CD4-positive, alpha-beta T cell treated with Interleukin-6 at 100 ng/mL for 8 hours (primary cell): ENCODE measurements around the gene RGS16.

ENCODE experiments used
- DNase-seq: peaks from one replicate; pipeline ENCODE4 v3.0.0-alpha.2; 2020; ENCODE audit warnings: mixed read lengths, low spot score

Gene RGS16

DNA sequence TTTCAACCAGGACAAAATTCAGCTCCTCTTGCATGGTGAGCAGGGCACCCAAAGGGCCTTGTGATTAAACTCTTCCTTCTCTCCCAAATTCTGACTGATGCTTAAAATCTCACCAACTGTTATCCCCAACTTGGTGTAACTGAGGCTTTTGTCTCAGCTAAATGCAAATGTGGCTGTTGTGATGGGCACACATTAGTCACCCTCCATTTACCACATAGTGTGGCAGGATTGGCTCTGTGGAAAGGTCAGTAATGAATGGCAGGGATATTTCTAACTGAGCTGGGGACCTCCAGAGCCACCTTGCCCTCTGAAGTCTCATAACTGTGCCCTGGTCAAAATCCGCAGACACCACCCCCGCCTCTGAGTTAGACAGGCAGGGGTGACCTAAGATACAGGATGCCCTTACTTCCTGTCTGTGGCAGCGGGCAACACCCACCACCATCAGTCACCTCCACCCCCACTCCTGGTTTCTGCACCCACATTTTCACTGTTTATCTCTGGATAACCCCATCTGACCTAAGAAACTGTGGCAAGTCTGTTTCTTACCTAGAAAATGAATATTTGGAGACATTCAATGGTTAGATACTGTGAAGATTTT lies 25.4 kb upstream of the RGS16 start:
- peak; percentile 35 for DNase-seq

DNA sequence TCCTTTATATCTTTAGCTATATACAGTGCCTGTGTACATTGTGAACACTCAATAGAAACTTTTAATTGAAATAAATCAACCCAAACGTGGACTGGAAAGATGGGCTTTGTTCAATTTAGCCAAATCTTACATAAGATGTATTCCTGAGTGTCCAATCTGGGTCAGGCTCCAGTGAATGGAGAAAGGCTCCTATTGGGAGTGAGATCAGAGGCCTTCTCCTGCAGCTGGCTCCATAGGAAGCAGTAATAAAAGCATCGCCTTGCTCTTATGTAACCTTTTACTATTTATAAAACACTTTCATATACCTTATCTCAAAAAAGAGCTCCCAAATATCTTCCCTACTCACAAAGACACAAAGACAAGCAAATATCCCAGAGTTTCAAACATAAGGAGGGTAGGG lies 24.9 kb upstream of the RGS16 start:
- DNase-seq = no peak

DNA sequence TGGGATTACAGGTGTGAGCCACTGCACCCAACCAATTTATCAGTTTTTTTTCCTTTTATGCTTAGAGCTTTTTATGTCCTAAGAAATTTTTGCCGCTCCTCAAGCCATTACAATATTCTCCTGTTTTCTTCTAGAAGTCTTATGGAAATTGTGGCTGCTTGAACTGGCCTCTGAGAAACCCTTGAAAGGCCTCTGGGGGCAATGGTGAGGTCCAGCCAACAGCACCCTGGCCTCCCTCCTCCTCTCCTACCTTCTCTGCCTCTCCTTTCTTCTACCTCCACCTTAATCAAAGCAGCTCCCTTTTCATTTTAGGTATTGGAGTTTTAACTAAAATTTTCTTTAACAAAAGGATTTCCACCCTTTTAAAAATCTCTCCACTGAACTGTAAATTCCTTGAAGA lies 24.5 kb upstream of the RGS16 start:
- no peak for DNase-seq

DNA sequence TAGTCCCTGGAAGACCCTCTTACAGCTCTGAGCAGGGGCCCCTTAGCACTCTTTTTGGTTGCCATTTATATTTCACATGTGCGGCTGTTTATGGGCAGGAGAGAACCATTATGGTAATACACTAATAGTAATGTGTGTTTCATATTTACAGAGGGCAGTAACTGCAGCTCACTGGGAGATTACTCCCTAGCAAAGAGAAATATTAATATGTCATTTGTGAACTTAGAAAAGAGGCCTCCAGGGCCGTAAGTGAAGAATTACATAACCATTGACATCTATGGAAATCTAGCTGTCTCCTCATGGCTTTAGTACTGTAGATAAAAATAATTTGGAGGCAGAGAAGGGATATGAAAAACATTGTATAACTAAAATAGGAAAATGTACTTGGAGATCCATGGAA lies 23.4 kb upstream of the RGS16 start:
- no peak for DNase-seq

DNA sequence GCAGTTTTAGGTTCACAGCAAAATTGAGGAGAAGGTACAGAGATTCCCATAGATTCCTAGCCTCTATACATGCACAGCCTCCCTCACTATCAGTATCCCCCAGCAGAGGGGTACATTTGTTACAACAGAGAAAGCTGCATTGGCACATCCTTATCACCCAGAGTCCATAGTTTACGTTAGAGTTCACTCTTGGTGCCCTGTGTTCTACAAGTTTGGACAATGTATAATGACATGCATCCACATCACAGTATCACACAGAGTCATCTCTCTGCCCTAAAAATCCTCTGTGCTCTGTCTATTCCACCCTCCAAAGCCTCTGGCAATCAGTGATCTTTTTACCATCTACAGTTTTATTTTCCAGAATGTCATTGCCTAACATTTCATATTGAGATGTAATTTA lies 22.3 kb upstream of the RGS16 start:
- DNase-seq = no peak

DNA sequence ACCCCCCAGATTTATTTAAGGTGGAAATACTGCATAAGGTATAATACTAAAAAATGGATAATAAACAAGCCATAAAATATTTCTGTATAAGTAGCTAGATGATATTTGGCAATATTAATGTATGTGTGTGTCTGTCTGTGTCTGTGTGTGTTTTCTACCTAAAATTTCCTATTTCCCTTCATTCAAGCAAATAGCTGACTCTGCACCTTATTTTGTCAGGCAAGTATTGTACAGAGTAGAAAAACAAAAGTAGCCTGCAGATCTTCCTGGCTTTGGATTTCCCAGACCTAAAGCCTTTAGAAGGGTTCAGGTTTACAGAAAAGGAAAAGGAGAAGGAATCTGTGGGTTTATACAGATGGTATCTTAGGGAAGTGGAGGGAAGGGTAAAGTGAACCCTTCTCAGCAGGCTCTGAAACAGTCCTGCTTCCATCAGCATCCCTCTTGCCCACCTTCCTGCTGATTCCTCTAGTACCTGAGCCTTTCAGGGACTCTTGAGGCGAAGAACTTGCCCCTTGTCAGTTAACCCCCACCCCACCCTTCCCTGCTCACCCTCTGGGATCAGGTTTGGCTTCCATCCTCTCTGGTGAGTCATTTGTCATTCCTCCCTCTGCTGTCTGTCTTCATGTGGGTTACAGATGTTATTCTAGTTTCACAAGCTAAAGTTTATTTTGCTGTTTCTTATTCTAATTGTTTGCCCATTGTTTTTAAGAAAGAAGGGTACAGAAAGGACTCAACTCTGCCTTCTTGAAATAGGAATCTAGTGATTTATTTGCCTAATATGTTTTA lies 21.7 kb upstream of the RGS16 start:
- DNase-seq = no peak

DNA sequence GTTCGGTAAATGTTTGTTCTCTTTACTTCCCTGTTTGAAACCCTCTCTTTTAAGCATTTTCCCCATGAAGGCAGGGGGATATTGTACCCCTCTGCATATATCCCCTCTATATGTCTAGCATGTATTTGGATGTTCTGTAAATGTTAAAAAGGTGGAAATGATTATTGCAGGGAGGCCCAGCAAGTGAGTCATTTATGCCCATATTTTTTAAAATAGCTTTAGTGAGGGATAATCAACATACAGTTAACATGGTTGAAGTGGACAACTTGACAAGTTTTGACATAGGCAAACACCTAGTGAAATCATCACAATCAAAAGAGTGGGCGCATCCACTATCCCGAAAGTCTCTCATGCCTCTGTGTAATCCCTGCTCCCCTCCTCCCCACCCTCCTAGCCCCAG lies 20.8 kb upstream of the RGS16 start:
- no peak for DNase-seq

DNA sequence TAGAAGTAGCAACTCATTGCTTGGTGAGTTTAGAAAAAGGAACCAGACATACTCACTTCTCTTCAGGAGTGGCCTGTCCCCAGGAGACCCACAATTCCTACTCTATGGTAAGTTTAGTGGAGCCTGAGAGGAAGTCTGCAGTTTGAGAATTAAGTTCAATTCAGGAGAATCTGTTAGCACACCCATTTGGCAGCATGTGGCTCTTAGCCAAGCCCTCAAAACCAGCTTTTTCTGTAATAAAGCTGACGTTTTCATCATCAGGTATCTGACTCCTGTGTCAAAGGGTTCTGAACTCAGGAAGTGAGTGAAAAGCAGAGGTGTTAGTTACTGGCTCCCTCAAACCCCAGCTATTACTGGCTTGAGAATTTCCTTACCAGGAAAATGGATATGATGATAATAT lies 20.4 kb upstream of the RGS16 start:
- DNase-seq = no peak

DNA sequence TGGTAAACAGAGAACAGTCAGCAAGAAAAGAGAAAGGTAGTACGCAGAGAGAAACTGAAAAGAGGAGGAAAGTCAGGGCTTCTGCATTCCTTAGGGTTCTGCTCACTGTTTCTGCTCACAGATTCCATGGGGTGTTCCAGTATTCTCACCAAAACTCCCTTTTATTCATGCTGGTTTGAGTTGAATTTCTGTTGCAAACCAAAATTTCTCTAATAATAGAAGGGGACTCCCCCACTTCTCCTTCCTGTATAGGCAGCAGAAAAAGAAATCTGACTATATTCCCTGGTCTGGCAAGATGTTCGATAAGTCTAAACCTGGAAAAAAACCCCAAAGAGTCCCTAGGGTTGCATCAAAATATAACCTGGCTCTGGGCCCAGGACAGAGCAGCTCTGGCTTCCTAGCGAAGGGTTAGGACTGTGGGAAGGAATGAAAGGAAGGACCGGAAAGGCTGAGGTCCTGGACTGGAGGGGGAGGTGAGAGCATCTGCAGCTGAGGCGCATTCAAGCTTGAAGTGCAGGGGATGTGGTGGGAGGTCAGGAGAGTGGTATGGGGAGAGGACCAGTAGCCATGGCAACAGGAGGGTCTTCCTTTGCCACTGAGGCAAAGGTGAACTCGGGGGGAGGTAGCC lies 18.8 kb upstream of the RGS16 start:
- DNase-seq = no peak

DNA sequence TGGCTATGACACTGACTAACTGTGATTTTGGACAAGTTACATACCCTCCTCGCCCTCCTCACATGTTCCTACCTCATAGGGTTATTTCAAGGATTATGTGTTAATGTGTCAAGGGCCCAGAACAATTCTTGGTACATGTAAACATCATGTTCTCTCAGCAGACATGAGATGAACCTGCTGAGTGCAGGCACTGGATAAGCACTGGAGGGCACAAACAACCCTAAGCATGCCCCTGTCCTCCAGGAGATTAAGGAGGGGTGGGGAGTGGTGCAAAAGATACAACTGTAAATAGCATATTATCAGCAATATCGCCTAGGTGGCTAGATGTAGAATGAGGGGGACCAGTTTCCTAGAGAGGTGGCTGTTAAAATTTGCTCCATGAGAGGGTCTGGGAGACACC lies 17.7 kb upstream of the RGS16 start:
- no peak for DNase-seq

DNA sequence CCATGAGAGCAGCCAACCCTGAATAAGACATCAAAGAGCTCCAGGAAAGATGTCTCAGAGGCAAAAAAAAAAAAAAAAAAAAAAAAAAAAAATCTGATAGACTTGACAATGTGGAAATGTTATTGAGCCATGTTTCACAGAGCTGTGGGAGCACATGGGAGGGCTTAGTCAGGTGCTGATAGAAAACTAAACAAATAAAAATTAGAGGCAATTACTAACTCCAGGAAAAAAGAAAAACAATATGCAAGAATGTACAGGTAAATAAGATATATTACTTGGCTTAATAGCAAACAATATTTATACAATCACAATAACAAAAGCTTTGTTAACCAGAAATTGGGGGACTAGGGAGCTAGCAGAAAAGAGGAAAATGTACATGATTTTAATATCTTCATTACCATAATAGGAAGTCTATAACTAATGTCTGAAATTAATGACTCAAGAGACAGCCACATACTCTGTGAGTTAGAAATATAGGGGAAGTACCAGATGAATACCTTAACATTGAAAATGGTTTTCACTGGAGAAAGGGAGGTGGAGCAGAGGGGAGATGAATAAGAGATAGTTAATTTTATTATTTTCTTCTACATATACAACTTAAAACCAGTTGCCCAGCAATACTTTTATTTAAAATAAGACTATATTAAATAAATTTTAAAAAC lies 16.9 kb upstream of the RGS16 start:
- DNase-seq = no peak

DNA sequence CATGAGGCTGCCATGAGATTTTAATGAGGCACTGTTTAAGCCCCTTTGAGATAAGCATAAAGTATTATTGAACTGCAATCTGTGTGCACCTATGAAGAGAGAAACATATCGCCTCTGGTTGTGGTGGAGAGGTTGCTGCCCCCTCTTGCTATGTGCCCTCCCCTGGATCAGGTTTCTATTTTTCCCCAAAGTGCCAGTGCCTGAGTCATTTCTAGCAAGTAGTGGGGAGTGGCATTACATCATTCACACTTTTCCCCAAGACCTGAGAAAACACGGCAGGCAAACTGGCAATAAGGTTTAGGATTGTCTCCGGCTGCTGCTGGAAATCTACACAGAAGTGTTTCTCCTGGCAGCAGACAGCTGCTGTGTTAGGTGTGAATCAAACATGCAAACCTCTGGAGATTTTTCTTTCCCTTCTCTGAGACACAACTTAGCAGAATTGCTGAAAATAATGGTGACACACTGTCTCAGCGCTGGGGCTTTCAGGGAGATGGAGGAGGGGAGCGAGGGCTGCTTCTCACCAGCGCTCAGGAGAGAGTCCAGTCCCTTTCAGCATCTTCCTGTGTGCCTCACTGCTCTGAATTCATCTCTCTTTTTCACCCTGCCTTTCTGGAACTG lies 13.7 kb upstream of the RGS16 start:
- DNase-seq = no peak

DNA sequence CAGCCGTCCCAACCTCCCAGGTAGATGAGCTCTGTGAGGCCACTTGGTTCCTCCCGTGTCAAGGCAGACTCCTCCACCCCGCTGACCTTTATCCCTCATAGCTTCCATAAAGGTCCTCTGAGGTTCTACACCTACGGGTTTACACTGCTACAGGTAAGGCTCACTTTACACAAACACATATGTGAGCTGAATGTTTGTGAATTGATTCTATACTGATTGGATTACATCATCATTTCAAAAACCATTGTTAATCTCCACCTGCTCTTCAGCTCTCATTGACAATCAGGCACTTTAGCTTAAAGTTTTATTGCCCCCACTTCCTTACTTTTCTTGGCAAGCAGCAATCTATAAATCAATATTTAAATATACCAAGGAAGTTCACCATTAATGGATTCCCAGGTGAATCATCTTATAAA lies 12.8 kb upstream of the RGS16 start:
- no peak for DNase-seq

DNA sequence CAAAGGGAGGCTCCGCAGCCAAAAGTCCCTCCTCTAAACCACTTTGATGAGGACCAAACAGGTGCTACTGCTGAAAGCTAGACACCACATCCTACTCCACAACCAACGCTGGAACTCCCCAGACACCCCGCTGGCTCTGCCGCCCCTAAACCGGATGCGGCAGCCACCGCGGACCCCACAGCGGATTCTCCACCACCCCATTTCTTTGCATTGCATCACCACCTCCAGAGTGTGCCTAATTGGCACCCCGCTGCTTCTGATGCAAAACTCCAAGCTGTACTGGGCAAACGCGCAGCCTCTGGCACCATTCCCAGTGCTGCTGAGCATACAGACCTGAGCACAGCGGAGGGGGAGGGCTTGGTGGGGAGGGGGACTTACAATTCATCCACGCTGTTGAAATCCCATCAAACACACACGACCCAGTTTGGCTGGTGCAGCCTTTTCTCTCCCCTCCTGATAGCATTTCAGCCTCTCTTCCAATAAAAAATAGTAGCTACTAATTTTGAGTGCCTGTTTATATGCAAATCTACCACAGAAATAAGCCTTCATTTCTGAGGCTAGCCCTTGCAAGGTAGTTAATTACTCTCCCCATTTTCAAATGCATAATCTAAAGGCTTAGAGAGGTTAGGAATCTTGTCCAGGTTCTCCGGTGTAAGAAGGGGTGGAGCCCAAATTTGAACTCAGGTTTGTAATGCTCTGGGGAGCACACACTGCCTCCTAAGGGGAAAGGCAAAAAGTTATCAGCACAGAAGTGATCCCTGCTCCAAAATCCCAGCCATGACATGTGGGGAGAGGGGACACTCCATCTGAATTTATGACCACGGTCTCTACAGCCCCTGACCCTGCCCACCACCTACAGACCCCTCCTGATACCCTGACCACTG lies 12.2 kb upstream of the RGS16 start:
- peak; percentile 86 for DNase-seq

DNA sequence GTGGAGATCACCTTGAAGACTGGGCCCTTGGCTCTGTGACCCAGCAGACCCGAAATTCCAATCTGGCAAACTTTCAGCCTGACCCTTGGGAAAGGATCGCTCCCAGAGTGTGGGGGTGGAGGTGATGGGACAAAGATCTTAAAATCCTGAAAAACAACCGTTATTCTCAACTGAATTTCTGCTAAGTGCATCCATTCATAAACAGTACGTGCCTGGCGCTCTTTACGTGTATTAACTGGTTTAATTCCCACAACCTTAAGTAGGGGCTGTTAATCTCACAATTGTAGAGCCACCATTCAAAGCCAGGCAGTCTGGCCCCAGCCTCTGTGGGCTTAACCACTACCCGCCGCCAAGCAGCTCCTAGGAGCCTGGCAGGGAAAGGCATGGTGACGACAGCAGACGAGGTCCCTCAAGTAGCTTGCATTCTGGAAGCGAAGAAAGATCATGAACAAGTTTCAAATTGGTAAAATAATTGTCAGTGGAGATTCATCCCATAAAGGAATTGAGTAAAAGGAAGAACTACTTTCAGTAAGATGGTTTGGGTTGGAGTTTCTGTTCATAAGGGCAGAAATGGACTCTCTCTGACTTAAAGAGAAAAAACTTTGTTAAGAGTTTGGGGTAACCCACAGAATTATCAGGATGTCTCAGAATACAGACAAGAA lies 11.4 kb upstream of the RGS16 start:
- no peak for DNase-seq

DNA sequence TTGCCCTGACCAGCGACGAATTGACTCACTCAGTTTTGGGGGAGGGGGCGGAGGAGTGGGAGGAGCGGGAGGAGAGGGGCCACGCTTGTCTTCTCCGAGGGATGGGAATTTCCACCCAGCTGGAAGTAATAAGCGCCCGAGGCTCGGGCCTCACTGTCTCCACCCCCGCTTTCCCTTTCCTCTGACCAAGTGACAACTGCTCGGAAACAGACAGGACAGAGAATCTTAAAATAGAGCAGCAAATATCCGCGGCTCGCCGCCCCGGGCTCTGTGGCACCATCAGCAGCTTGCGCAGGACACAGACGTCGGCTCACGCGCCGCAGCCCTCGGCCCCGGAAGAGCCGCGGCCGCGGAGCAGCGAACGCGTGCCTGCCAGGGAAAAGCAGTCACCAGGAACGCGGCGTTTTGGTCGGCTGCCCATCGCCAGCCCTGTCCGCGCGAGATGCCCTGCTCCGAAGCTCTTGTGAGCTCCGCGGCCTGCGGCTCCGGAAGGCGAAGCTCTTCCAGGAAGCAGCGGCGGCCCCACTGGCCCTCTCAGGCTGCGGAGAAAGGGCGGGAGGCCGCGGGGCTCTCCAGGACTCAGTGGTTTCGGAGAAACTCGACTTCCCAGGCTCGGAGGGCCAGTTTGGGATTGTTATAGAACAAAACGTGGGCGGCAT lies 10.7 kb upstream of the RGS16 start:
- DNase-seq = no peak

DNA sequence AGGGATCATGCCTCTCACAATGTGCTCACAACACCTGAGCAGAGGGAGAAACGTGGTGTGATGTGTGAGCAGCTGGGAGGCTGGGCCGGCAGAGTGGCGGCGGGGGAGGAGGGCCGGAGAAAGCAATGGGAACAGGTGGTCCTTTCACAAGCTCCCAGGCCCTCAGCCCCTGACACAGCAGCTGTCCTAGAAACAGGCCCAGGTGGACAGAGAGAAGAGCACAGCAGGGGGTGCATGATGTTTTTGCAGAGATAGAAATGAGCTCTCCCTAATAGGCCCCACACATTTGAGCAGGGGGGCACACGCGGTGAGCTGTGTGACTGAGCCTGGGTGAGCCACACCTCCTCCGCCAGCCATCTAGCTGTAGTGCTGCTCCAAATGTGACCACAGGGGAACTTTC lies 7.6 kb upstream of the RGS16 start:
- DNase-seq = no peak

DNA sequence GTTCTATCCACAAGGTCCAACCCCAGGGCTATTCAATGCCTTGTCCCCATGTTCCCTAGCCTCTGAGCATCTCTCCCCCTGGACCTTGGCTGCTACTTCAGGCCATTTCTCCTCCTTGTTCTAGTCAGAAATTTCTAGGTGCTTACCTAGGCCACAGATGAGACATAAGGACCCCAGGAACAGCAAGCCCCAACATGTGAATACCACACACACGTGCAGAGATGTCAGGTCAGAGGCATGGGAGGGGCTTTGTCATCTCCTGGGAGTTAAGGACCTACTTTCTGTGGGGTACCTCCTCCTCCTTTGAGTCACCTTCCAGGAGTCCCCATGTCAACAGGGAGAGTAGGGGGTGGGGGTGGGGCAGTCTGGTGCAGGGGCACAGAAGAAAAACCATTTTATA lies 7.1 kb upstream of the RGS16 start:
- no peak for DNase-seq

DNA sequence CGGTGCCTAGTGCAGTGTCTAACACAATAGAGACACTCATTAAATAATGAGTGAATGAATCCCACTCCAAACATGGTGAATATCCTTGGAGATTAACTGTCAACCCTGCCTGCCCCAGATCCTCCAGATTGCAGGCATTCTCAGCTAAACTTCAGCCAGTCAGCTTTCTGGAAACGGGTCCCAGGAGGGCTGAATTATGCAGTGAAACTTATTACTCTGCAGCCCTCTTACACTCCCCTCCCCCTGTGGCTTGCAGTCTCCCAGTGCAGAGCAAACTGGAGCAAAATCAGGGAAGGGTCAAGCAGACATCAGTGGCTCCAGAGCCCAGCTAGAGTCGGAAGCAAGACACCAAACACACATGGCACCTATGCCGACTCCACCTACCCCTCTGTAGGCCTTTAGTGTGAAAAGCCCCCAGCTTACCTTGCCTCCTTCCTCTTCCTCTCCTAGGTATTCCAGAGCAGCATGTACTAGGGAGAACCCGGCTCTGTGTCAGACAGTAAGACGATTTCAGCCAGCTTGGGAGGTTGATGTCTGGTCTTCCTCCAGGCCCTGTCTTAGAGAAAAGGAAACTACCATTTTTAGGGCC lies 6.5 kb upstream of the RGS16 start:
- no peak for DNase-seq
